Fibroblast of upper back skin (primary cell): ENCODE results near the gene FYB1.

Experiments used
- DNase-seq: peaks from one replicate; pipeline ENCODE4 v3.0.0-alpha.2; 2013

Gene FYB1

DNA sequence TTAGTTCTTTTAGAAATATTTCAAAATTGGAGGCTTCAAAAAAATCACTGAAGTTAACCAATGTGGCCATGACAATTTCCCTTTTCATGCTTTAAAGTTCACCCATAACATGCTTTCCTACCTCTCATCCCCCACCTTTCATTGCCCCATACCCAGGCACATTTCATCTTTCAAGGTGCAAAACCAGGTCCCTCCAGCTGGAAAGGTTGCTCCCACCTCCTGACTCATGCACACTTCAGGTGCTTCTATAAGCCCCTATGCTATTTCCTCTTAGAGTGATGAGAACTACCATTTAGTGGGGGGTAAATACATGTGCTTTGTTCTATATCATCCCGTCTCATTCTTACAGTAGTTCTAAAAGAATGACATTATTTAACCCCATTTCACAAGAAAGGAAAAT lies 15.4 kb downstream of the FYB1 start:
- no peak for DNase-seq

DNA sequence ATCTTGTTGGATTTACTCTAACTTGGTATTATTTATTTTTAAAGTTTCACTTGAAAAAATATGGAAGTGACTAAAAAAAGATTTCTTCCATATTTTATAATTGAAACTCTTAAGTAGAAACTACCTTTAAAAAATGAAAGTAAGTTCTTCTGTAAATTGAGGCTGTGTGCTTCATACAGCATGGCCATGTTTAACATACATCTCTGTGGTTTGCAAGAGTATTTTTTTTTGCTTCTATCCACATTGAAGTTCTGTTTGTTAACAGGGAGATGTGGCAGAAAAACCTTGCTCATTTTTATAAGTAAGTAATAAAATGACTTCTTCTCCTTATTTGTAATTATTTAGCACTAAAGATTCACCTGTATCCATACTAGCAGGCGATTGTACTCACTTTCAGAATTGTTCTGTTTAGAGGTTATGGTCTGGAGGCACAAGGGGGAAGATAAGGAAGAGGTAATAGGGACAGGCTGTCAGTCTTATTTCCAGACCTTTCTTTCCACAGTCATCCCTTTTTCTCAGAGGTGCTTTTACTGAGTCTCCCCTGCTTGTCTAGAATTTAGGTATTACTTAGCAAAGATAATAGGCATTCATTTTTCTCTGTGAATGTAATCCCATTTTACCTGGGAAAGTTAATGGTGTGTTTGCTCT lies 16.0 kb downstream of the FYB1 start:
- no peak for DNase-seq

DNA sequence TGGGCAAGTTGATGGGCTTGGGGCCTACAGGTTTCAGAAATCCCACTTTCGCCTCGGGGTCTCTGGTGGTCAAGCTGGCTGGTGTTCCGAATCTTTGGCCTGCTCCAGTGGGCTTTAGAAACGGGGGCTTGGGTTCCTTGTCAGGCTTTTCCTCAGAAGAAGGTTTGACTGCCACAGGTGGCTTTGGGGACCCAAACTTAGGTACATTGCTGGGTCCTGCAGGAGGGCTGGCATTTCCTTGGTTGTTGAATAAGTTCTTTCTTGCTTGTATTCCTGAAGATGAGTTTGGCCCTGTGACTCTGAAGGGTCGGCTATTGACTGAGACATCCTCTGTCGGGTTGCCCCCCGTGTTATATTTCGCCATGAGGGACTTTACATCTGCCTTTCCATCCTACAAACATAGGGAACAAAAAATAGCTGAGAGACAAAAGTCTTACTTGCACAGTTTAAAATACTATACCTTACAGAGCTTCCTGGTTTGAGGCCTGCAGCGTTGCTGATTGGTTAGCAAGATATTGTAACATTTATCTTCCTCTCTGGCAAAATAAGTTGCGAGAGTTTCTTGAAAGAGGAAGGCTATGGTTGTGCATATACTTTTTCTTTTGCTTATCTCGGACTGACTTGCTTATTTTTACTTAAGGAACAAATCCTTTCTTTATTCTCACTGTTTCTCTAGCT lies 16.6 kb downstream of the FYB1 start:
- DNase-seq = no peak

DNA sequence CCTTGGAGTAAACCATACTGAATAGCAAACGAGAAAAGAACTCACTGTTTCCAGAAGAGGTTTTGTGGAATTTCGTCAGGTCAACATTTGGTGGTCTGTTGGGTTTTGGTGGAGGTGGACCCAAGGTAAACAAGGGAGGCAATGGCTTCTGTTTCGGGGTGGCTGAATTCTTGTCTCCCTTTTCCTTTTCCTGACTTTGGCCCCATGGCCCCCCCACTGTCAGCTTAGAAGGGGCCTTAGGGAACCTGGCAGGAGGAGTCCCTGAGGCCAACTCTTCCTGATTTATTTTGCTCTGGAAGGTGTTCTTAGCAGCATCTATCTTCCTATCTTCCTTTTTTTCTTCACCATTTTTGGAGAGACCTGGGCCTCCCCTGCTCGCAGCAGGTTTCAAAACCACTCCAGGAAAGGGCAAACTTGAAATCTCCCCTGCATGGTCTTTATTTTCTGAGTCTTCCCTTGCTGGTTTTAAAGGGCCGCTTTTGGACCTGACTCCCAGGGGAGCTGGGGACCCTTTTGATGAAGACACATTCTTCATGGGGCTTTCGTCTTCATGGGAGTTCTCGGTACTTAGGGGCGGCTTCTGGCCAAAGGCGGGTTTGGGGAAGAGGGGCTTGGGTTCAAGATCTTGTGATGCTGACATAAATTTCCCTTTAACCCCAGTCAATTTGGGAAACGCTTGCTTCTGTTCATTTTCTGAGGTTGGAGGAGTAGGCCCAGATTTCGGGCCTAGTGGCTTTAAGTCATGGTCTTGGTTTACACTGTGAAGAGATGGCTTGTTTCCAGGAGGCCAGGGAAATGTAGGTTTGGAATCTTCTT lies 17.4 kb downstream of the FYB1 start:
- DNase-seq = no peak

DNA sequence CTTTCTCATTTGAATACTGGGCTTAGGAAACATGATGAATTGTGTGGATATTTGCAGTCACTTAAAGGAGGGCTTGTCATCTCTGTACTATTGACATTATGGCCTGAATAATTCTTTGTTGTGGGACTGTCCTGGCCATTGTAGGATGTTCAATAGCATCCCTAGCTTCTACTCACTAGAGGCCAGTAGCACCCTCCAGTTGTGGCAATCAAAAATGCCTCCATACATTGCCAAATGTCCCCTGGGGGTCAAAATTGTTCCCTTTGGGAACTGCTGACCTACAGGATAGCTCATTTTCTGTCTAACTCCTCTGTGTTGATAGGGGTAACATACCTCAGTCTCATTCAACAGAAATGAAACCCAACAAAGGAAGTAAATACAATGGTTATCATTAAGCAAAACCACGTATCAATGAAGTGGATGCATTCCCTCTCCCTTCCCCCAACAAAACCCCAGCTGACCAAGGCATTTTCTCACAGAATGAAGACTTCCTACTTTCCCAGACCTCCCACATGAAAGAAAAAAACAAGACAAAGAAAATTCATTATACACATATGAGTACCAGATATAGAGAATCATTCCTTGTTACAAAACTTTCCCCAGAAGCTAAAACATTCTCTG lies 18.1 kb downstream of the FYB1 start:
- DNase-seq = no peak

DNA sequence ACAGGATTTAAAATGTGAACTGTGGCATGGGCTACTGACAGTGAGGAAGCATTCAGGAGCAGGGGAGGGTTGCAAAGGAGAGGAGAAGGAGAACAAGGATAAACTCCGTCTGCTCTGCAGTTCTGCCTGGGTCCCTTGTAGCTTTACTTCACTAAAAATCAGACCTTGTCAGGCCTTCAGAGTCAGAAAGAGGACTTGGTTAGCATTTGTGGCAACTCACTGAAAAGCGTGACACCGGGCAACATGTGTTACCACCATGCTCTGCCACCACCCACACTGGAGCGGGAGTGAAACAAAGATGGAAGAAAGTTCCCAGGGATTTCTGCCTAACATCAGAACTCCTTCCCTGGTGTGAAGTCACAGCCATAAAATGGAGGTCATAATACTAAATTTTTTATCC lies 19.3 kb downstream of the FYB1 start:
- DNase-seq = no peak

DNA sequence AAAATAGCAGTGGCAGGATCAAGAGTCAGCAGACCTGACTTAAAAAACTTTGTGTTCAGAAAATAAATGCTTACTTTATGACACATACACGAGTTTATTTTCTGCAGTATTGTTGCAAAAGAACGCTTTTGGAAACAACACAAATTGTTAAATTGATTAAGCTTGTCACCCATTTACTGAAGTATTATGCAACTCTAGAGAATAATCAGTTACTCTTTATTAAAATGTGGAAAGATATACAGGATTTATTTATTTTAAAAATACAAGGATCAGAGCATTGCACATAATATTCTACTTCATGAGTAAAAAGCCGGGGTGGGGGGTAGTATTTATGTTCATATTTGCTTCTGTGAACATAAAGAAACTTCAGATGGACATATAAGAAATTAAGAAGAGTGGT lies 20.0 kb downstream of the FYB1 start:
- DNase-seq = no peak

DNA sequence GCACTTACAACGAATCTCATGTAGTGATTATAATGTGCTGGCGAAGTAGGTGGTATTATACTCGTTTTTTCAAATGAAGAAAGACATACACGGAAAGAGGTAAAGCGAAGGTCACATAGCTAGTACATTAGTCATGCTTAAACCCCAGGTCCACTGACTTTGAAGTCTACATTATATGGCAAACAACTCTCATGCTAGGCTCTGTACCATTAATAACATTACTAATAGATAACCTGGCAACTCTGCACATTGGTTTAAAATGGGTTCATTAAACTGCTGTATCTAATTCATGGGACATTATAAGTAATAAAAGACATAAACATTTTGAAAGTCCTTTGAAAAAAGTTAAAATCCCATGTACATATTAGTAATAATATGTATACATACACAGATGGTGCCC lies 21.2 kb downstream of the FYB1 start:
- no peak for DNase-seq

DNA sequence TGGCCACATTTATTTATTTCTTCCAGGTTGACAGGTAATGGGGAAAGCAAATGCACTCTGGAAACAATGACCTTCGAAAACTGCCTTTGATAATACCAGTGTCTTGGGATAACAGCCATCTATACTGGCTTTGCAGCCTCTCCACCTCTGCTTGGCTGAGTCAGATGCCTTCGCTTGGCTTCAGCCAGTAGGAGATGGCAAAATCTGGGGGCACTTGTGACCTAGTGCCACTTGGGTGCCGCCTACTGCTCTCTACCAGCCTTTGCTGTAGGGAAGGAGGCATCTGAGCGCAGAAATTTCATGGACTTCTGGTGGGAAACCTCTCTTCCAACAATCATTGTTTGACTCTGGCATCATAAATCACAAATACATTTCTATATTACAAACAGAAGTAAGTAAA lies 21.8 kb downstream of the FYB1 start:
- DNase-seq = no peak

DNA sequence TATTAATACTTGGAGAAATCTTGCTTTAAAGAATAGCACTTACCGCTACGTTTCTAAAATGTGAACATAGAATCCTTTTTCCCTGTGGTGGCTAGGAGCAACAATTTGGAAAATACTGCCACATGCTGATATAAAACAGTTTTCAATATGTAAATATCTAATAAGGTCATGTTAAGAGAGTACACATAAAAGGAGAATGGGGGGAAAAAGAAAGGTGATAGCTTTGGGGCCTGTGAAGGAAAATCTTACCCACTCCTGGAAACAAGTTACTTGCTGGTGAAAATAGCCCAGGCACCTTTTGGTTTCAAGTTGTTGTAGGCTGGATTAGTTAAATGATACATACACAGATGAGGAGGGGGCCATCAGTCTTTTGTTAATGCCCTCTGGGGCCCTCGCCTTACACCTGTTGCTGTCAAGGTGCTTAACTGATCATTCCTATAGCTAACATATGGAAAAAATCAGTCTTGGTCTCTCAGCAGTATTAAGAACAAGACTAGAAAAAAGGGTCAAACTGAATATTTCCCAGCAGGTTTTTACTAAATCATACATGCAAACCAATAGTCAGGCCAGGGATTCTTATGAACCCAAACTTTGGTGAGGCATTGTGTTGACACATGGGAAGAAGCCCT lies 24.1 kb downstream of the FYB1 start:
- no peak for DNase-seq

DNA sequence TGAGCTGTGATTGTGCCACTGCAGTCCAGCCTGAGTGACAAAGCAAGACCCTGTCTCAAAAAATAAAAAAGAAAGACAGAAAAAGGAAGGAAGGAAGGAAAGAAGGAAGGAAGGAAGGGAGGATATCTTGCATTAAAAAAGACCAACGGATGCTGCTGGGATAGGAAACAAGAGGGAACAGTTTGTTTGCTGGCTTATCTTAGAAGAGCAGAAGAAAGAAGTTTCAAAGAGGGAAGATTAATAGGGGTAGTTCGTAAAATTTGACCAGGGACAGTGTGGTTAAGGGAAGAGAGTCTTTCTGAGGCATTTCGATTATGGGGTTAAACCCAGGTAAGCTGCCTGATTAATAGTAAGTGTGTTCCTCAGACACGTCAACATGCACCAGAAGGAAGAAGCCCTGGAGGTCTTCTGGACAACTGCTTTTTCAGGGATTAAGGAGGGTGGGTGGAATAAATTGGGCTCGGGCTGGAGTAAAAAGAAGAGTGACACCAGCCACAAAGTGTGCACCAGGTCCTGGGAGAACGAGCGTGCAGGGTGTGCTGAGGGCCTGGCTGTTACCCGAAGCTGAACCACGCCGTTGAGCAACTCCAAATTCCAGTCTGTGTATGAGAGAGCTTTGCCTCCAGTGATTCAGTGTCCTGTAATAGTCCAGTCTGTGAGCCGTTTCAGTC lies 24.8 kb downstream of the FYB1 start:
- DNase-seq = peak; percentile 84

DNA sequence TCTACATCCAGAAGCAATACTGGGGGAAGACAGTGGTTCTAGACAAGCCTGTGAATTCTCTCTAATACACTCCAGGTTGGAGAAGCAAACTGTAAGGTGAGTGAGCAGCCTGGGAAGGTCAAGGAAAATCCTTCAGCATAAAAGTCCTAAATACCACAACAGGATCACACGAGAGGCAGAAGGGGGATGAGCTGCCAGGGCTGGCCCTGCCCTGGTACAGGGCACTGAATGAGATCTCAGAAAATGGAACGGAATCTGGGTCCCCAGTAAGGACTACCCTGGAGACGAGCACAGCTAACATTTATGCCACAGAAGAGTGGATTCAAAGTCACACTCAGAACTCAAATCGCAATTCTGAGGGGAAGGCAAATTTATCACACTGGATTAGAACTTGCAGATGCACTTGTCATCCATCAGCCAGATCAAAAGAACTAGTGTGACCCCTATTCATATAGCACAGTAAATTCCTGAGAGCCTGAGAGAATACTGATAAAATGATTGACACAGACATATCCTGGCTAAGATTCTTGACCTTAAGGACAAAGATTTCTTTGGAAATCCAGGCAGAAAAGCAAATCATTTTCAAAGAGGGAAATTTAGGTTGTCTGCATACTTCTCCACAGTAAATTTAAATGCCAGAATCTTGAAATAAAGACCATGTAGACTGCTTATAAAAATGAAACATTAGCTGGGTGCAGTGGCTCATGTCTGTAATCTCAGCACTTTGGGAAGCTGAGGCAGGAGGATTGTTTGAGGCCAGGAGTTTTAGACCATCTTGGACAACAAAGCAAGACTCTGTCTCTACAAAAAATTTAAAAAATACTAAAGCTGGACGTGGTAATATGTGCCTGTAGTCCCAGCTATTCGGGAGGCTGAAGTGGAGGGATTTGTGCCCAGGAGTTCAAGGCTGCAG lies 25.6 kb downstream of the FYB1 start:
- DNase-seq = no peak

DNA sequence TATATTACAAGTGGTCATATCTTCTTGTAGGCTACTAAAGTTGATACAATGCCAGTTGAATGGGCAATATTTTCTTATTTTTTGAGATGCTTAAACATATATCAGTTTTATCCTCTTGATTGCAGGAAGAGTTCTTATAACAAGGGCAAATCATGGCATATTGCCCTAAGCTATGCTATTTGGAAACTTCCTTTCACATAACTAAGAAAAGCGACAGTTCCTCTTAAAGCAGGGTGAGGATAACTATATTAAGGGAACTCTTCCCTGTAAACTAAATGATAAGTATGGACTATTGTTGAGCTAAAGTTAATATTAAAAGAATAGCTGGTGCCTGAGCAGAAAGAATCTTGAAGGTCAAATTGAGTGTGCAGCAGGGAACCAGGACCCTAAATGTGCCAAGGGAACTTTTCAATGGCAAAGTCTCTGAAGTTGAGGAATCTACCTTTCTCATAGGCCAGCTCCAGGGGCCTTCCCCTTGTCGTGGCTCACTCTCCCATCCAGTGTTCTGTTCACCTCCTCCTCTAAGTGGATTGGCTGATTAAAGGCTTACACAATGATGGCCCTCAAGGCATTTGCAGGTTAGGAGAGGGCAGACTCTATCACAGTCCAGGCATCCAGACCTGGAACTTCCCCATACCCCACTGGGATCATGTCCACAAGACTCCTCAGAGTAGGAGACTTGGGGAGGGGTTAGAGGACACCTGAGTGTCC lies 26.8 kb downstream of the FYB1 start:
- DNase-seq = no peak

DNA sequence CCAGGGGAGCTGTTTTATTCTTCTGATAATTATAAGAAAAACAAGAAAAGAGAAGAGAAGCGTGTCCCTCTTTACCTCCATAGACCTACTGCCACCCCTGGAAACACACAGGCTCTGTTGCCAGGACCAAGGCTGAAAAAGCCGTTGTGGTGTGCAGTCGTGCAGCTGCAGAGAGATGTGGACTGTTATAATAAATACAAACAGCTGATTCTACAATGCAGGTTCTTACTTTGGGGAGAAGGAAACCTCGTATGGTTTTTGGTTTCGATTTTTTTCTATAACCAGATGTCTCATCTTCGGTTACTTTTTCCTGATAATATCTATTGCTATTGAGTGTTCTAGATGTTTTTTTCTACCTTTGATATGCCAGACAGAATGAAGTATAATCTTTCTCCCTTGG lies 28.1 kb downstream of the FYB1 start:
- DNase-seq = no peak

DNA sequence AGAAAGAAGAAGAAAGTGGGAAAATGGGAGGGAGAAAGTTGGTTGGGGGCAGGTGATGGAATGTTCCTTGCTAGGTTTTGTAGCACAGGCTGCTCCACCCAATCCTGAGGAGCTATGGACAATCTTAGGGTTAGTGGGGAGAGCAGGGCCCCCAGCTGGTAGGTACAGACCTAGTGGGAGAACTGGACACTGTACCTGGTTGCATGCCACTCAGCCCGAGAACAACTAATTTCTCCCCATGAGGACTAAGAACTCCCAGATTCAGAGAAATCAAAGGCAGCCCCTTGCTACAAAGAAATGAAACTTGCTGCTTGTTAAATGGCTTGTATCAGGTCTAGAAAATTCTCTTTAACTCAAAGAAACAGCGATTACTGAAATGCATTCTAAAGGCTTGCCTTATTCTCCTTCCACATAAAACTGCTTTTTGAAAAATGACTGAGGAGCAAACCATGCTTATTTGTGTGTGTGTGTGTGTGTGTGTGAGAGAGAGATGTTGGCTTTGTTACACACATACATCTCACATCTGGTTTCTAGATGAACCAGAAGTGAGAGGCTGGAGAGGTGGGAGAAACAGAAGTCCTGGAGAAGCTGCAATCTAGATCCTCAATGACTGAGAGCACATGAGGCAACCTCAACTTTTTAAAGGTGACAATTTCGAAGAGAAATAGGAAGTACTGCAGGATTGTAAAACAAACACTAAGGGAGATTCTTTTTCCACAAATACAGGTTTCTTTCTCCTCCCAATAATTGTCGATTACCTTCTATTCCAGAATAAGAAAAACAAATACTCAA lies 28.9 kb downstream of the FYB1 start:
- DNase-seq = no peak

DNA sequence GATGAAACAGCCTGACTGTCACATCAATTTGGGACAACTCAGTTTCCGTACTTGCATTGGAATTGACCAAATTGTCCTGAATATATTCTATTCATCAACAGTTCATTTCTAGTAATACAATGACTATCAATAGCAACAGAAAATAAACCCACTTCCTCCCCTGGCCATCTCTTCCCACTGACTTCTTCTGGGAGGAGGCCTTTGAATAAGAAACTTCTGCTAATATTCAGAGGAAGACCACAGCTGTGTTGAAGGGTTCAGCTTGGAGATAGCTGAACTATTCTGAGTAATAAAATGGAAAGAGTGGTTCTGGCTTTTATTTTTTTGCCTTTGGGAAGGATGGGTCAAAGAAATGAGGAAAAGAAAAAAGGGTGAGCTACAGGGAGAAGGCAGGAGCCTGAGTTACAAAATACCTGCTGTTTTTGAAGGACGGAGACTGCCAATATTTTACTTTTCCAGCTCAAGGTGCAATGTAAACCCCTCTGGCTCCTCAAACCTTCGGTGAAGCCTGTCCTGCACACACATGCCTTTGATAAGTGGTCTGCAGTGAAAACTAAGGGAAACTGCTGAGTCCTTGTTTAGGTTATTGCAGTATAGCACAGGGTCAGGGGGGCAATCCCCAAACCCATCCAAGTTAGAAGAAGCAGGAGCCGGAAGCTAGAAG lies 29.9 kb downstream of the FYB1 start:
- DNase-seq = no peak

DNA sequence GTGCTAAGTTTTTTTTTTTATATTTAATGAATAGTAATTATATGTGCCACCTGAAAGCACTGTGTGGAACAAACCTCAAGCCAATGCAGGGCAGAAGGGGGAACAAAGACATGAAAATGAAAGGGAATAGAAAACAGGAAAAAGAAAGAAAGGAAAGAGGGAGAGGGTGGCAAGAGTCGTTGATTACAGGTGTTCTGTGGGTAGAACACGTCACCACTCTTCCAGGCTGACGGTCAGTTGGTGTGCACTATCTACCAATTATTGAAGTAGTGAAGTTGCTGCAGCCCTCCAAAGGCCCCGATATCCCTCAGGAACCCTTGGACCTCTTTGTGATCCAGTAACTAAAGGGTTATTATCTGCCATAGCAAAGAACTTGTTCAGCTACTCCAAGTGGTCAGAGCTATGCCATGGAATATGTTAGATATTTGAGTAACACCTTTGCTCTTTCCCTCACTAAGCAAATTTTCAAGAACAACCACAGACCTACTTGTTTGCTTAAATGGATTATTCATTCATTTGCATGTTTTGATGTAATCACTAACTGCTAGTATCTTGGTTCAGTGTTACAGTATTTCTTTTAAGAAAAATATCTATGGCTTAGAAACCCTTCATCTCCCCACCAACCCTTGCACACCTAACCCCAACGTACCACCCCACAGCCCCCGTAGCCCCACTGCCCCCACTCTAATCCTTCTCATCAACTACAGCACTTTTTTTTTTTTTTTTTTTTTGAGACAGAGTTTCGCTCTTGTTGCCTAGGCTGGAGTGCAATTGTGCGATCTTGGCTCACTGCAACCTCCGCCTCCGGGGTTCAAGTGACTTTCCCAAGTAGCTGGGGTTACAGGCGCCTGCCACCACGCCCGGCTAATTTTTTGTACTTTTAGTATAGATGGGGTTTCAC lies 31.3 kb downstream of the FYB1 start:
- DNase-seq = no peak
